Thyroid gland (tissue), 4 donors: Measurements from ENCODE around the gene STAT3.
"Not testable (repeated sequence)": the region's sequence is repeated elsewhere in the genome, so short reads cannot be mapped to it uniquely, and the experiment has no call there.

Source experiments
- CTCF ChIP-seq, 6 experiments: fragments of 200-600 bp in 3 of 6; fragments of 450-650 bp in 3 of 6; sonication (generic) in 3 of 6; IDR thresholded peaks; one replicate each; pipeline ENCODE4 v1.5.1; 2016 to 2019; ENCODE audit warnings: antibody characterized with exemption in 6 of 6, mild to moderate bottlenecking in 2 of 6, inconsistent platforms in 1 of 6, moderate library complexity in 1 of 6
- POLR2A ChIP-seq, 2 donors: fragments of 450-650 bp; IDR thresholded peaks; one replicate each; pipeline ENCODE4 v1.6.1; 2017; ENCODE audit warnings: antibody characterized with exemption in 2 of 2, mild to moderate bottlenecking in 2 of 2, moderate library complexity in 1 of 2

- not testable (repeated sequence) for TF ChIP-seq CTCF, POLR2A (IDR thresholded peaks at IDR 0.05)
Observed at GRCh38 chr17:42417981-42418380, 29.7 kb upstream of the STAT3 start.
